MM.1S (cell line): ENCODE measurements around the gene ANKRD16.

Experiments used
- DNase-seq: peaks from one replicate; pipeline ENCODE4 v3.0.0-alpha.2; 2015
- H2AFZ ChIP-seq: fragments of 300-600 bp; sonication (generic); 2 replicates; pipeline ENCODE4 v1.6.0; 2016; ENCODE audit warnings: antibody characterized with exemption, low read length
- H3F3A ChIP-seq: fragments of 300-600 bp; sonication (generic); 2 replicates; pipeline ENCODE4 v1.6.1; 2016; ENCODE audit warnings: mild to moderate bottlenecking, antibody characterized with exemption, low read length, moderate library complexity, mixed read lengths; ENCODE audit not compliant: insufficient read depth
- H3K27ac ChIP-seq: fragments of 300-600 bp; sonication (generic); 2 replicates; pipeline ENCODE4 v1.5.1; 2016; ENCODE audit warnings: mild to moderate bottlenecking, low read length
- H3K27me3 ChIP-seq: fragments of 300-600 bp; sonication (generic); replicated peaks from 2 replicates; pipeline ENCODE4 v1.6.0; 2016; ENCODE audit warnings: low read length; ENCODE audit not compliant: insufficient read depth
- H3K36me3 ChIP-seq: fragments of 300-600 bp; sonication (generic); replicated peaks from 2 replicates; pipeline ENCODE4 v1.6.1; 2016; ENCODE audit warnings: mild to moderate bottlenecking, low read length, mixed read lengths; ENCODE audit not compliant: insufficient read depth
- H3K4me1 ChIP-seq: fragments of 300-600 bp; sonication (generic); 2 replicates; pipeline ENCODE4 v1.6.1; 2016; ENCODE audit warnings: low read length, mixed read lengths
- H3K4me2 ChIP-seq: fragments of 300-600 bp; sonication (generic); 2 replicates; pipeline ENCODE4 v1.6.0; 2016; ENCODE audit warnings: low read depth, low read length
- H3K4me3 ChIP-seq: fragments of 300-600 bp; sonication (generic); 2 replicates; pipeline ENCODE4 v1.5.1; 2016; ENCODE audit warnings: low read length, mixed read lengths
- H3K79me2 ChIP-seq: fragments of 300-600 bp; sonication (generic); 2 replicates; pipeline ENCODE4 v1.6.1; 2016; ENCODE audit warnings: mixed run types, low read length, mixed read lengths
- H3K9ac ChIP-seq: fragments of 300-600 bp; sonication (generic); 2 replicates; pipeline ENCODE4 v1.6.1; 2016; ENCODE audit warnings: low read length, mixed read lengths
- H3K9me2 ChIP-seq: fragments of 300-600 bp; sonication (generic); replicated peaks from 2 replicates; pipeline ENCODE4 v1.6.1; 2016; ENCODE audit warnings: mild to moderate bottlenecking, low read length, mixed read lengths; ENCODE audit not compliant: insufficient read depth
- H3K9me3 ChIP-seq: fragments of 300-600 bp; sonication (generic); replicated peaks from 2 replicates; pipeline ENCODE4 v1.6.1; 2016; ENCODE audit warnings: mild to moderate bottlenecking, low read length, mixed read lengths; ENCODE audit not compliant: insufficient read depth
- H4K20me1 ChIP-seq: fragments of 300-600 bp; sonication (generic); 2 replicates; pipeline ENCODE4 v1.6.1; 2016; ENCODE audit warnings: mild to moderate bottlenecking, low read length, moderate library complexity, mixed read lengths; ENCODE audit not compliant: insufficient read depth
- CTCF ChIP-seq: fragments of 300-600 bp; sonication (generic); IDR thresholded peaks from 2 replicates; pipeline ENCODE4 v1.5.1; 2016; ENCODE audit warnings: antibody characterized with exemption, low read length, mixed read lengths
- EZH2 ChIP-seq: fragments of 300-600 bp; sonication (generic); optimal IDR thresholded peaks from 2 replicates; pipeline ENCODE3; 2017; ENCODE audit warnings: low read depth, mild to moderate bottlenecking, antibody characterized with exemption, low read length, mixed read lengths
- EZH2phosphoT487 ChIP-seq: fragments of 300-600 bp; sonication (generic); IDR thresholded peaks from 2 replicates; pipeline ENCODE4 v1.6.1; 2018; ENCODE audit warnings: antibody characterized with exemption, low read length

ANKRD16 gene

GRCh38 chr10:5888843-5889623 is 660 bp downstream of the ANKRD16 start:
- Histone ChIP-seq H3K9ac (peak overlapping the region; percentile 89), H2AFZ (peak overlapping the region; percentile 77), H3K9me2 (no peaks in the 10 kb centered on the region), H3K4me1 (peaks cover 41% of the 10 kb centered on the region), H3K36me3 (peaks cover 9% of the 10 kb centered on the region; the same call in 1 of the 2 replicates), H3K79me2 (peaks cover 66% of the 10 kb centered on the region), H4K20me1 (no peaks in the 10 kb centered on the region), H3K4me2 (peak overlapping the region; percentile 96), H3K27me3 (no peaks in the 10 kb centered on the region), H3F3A (peaks cover 18% of the 10 kb centered on the region), H3K27ac (peak overlapping the region; percentile 44; the same call in 1 of the 2 replicates), H3K9me3 (no peaks in the 10 kb centered on the region), H3K4me3 (peak overlapping the region; percentile 96)
- DNase-seq: peak; percentile 50
- TF ChIP-seq EZH2 (no peak), EZH2phosphoT487 (no peak), CTCF (no peak; the same call in 1 of the 2 replicates)

- Histone ChIP-seq H3K4me1 (peaks cover 34% of the 10 kb centered on the region), H3K9ac (peak overlapping the region; percentile 47; the same call in 1 of the 2 replicates), H3K79me2 (peaks cover 59% of the 10 kb centered on the region), H3K36me3 (peaks cover 9% of the 10 kb centered on the region; the same call in 1 of the 2 replicates), H3K9me3 (no peaks in the 10 kb centered on the region), H3K4me2 (peak overlapping the region; percentile 96), H3K27ac (no peak overlapping the region), H3F3A (peaks cover 11% of the 10 kb centered on the region; the same call in 1 of the 2 replicates), H2AFZ (peak overlapping the region; percentile 38; the same call in 1 of the 2 replicates), H3K4me3 (peak overlapping the region; percentile 96), H4K20me1 (no peaks in the 10 kb centered on the region), H3K9me2 (no peaks in the 10 kb centered on the region), H3K27me3 (no peaks in the 10 kb centered on the region)
- no peak for TF ChIP-seq EZH2
- no peak for TF ChIP-seq EZH2phosphoT487
- no peak for TF ChIP-seq CTCF
- DNase-seq: no peak
Observed at GRCh38 chr10:5888351-5888750, 1.3 kb downstream of the ANKRD16 start.

- Histone ChIP-seq H4K20me1 (no peaks in the 10 kb centered on the region), H3K4me3 (no peak overlapping the region), H3F3A (peaks cover 7% of the 10 kb centered on the region; the same call in 1 of the 2 replicates), H3K4me1 (peaks cover 28% of the 10 kb centered on the region), H3K27me3 (no peaks in the 10 kb centered on the region), H3K9me3 (no peaks in the 10 kb centered on the region), H3K9ac (no peak overlapping the region), H3K36me3 (peaks cover 9% of the 10 kb centered on the region; the same call in 1 of the 2 replicates), H2AFZ (no peak overlapping the region), H3K4me2 (peak overlapping the region; percentile 96; the same call in 1 of the 2 replicates), H3K9me2 (no peaks in the 10 kb centered on the region), H3K27ac (no peak overlapping the region), H3K79me2 (peaks cover 52% of the 10 kb centered on the region)
- DNase-seq: no peak
- TF ChIP-seq EZH2 (no peak), EZH2phosphoT487 (no peak), CTCF (no peak)
Observed at GRCh38 chr10:5887641-5888040, 2.1 kb downstream of the ANKRD16 start.
